CD4-positive, alpha-beta T cell treated with Interleukin-21 for 1 hour (primary cell): Measurements from ENCODE around the gene TRAK1.

Experiments used
- DNase-seq: peaks from one replicate; pipeline ENCODE4 v3.0.0-alpha.2; 2020

TRAK1 gene

GRCh38 chr3:42159706-42160472, 68.7 kb downstream of the TRAK1 start:
- DNase-seq, result peak; percentile 40

- DNase-seq, result no peak
Observed at GRCh38 chr3:42161050-42161935, 70.1 kb downstream of the TRAK1 start.

GRCh38 chr3:42162462-42162861, 71.3 kb downstream of the TRAK1 start:
- no peak for DNase-seq

GRCh38 chr3:42163622-42164244, 72.6 kb downstream of the TRAK1 start:
- DNase-seq, result no peak

- DNase-seq, result no peak
Observed at GRCh38 chr3:42164656-42165055, 73.5 kb downstream of the TRAK1 start.

GRCh38 chr3:42165211-42165610, 74.1 kb downstream of the TRAK1 start:
- no peak for DNase-seq

- no peak for DNase-seq
Observed at GRCh38 chr3:42166214-42166613, 75.1 kb downstream of the TRAK1 start.

- DNase-seq, result no peak
Observed at GRCh38 chr3:42166662-42167300, 75.6 kb downstream of the TRAK1 start.

- no peak for DNase-seq
Observed at GRCh38 chr3:42169579-42170120, 78.5 kb downstream of the TRAK1 start.

GRCh38 chr3:42172047-42172654, 81.0 kb downstream of the TRAK1 start:
- DNase-seq, result no peak

GRCh38 chr3:42173307-42173706, 82.2 kb downstream of the TRAK1 start:
- DNase-seq, result no peak

- no peak for DNase-seq
Observed at GRCh38 chr3:42174679-42175385, 83.7 kb downstream of the TRAK1 start.

- DNase-seq, result no peak
Observed at GRCh38 chr3:42175386-42176240, 84.5 kb downstream of the TRAK1 start.

GRCh38 chr3:42176242-42177034, 85.3 kb downstream of the TRAK1 start:
- DNase-seq, result no peak

GRCh38 chr3:42177068-42177800, 86.1 kb downstream of the TRAK1 start:
- DNase-seq, result no peak

- no peak for DNase-seq
Observed at GRCh38 chr3:42177801-42178150, 86.6 kb downstream of the TRAK1 start.

GRCh38 chr3:42179110-42179725, 88.1 kb downstream of the TRAK1 start:
- no peak for DNase-seq

- DNase-seq, result no peak
Observed at GRCh38 chr3:42180901-42181300, 89.7 kb downstream of the TRAK1 start.

- DNase-seq, result no peak
Observed at GRCh38 chr3:42182555-42182954, 91.4 kb downstream of the TRAK1 start.
